Stimulated activated CD4-positive, alpha-beta T cell treated with anti-CD3 and anti-CD28 coated beads, Interleukin-4, amount 100 ng/mL, for 24 hours (primary cell): ENCODE measurements around the gene C2orf76.

Experiments
- DNase-seq: peaks from one replicate; pipeline ENCODE4 v3.0.0-alpha.2; 2020

The C2orf76 gene

DNA sequence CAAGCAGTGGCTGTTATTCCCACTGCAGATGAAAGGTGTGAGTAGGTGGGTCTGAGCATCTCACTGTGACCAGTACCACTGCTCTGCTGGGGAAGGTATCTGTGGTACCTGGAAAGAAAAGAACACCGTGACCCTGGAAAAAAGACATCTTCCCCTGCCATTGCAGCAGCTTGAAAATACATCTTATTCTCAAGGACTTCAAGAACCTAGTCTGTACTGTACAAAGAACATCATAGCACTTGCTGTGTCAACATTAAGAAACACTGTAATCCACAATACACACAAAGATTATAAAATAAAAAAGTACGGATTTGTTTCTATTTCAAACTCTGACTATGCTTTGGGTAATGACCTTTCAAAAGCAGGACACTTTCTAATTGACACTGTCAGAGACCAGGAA is 28.9 kb downstream of the C2orf76 start:
- DNase-seq: no peak

DNA sequence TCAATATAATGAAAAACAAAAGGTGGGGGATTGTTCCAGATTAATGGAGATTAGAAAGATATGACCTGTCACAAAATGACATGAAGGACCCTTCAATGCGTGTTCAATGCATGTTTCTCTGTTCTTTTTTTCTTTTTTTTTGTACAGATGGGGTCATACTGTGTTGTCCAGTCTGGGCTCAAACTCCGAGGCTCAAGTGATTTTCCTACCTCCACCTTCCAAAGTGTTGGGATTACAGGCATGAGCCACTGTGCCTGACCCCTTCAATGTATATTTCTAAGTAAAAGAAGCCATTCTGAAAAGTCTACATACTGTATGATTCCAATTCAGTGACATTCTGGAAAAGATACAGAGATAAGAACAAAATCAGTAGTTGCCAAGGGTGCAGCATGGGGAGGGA is 32.8 kb downstream of the C2orf76 start:
- no peak for DNase-seq

DNA sequence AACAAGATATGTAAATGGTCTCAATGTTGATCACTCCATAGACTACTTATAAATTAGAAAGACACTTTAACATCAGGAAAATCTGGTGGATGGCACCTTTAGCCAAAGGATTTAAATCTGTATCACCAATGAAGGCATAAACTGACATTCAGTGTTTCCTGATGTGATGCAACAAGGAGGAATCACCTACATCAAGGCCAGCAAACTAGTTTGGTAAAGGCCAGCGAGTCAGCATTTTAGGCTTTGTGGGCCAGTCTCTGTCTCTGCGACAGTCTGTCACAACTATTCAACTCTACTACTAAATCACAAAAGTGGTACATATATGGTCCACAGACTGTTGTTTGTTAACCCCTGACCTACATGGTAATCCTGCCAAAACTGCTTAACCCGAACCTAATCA is 33.3 kb downstream of the C2orf76 start:
- no peak for DNase-seq

DNA sequence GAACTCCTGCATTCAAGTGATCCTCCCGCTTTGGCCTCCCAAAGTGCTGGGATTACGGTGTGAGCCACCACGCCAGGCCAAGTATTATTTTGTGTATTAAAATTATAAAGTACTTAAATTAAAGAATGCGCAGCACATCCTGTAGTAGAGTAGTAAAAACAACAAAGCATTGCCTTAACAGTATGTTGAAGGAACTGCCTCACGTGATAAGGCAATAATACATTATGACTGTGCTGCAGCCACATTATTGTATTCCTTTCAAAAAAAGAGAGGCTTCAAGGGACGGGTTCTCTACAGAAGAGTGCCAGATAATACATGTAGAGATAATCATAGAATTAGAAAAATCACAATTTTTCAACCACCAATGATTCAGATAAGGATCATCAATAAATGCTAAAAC is 33.7 kb downstream of the C2orf76 start:
- no peak for DNase-seq

DNA sequence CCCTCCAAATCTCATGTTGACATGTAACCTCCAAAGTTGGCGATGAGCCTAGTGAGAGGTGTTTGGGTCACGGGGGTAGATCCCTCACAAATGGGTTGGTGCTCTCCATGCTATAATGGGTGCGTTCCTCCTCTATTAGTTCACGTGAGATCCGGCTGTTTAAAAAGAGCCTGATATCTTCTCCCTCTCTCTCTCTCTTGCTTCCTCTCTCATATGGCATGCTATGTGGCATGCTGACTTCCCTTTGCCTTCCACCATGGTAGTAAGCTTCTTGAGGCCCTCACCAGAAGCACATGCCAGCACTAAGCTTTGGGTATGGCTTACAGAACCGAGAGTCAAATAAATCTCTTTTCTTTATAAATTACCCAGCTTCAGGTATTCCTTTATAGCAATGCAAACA is 39.2 kb downstream of the C2orf76 start:
- DNase-seq: no peak

DNA sequence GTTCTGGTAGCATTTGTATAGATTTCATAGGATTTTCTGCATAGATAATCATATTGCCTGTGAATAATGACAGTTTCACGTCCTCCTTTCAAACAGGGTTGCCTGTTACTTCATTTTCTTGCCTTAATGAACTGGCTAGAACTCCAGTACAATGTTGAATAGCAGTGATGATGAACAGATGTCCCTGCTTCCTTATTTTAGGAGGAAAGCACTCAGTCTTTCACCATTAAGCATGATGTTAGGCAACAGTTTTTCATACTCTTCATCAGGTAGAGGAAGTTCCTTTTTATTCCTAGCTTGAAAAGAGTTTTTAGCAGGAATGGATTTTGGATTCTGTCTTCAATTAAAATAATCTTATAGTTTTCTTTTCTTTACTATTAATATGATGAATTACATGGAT is 39.7 kb downstream of the C2orf76 start:
- DNase-seq: no peak

DNA sequence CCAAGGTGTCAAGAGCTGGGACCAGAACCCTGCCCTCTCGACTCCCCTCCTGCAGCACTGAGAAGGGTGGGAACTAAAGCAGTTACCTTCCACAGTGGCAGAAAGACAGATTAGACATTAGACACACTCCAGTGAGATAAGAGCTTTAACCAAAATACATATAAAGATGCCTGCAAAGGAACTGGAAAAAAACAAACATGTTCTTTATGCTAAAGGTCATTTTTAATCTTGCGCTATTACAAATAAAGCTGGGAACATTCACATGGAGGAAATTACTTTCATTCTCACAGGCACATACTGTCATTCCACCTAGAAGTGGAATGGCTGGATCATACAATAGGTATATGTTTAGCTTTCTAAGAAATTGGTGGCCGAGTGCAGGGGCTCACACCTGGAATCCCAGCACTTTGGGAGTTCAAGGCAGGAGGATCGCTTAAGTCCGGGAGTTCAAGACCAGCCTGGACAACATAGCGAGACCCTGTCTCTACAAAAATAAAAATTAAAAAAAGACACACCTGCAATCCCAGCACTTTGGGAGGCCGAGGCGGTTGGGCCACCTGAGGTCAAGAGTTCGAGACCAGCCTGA is 41.9 kb downstream of the C2orf76 start:
- no peak for DNase-seq

DNA sequence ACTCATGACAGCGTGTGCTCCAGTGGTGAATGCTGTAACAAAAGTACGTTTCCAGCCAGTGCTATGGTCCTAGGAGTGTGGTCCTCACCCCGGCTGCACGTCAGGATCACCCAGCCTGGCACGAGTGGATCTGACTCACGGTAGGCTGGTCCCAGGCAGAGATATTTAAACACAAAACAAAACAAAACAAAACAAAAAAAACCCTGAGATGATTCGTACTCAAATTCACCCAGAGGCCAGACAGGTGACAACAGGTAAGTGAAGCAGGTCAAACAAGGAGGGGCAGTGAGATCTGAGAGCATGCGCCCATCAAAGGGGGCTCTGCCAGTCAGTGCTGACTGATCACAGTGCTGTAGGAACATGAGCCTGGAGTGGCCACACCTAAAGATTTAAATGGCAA is 43.2 kb downstream of the C2orf76 start:
- no peak for DNase-seq

DNA sequence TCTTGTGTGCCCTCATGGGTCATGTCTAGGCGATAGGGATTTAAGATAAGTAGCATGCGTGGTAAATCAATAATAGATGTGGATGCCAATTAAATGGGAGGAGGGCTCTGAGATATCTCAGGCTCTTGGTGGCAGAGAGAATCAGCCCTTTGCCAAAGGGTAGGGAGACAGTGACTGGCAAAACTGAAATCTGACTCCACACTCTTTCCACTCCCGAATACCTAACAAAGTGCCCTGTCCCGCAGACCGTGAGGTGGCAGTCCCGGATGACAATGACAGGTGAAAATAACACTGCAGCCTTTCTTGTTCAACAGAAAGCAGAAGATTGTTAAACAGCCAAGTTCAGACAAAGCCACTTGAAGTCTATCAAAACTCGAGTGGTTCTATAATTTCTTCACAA is 47.0 kb downstream of the C2orf76 start:
- no peak for DNase-seq

DNA sequence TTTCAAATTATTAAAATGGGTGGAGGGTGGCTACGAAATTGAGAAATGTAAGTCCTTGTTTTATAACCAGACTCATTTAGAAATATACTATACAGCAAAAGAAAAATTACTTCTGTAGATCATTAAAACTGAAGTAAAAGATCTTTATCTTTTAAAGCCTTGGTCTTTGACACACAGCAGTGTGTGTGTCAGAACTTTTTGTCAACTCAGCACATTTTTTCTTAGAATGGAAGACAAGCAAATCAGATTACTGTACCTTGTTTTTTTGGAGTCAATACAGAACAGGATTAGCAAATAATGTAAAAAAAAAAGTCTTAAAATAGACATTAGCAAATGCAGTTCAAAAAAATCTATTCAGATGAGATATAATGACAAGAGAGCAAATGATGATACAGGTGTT is 49.1 kb downstream of the C2orf76 start:
- no peak for DNase-seq

DNA sequence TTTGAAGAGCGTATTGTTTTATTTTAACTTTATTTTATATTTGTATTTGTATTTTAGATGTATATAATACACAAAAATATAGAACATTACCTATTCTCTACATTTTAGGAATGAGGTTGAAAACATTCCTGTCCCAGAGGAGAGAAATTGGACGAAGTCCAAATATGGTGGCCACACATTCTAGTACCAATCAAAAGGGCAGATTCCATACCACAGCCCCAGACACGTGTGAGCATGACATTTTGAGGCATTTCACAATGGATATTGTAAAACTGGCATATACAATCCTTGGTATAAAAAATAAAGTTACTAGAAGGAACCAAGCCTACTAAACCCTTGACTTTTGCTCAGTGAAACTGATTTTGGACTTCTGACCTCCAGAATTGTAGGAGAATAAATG is 50.6 kb downstream of the C2orf76 start:
- DNase-seq: no peak

DNA sequence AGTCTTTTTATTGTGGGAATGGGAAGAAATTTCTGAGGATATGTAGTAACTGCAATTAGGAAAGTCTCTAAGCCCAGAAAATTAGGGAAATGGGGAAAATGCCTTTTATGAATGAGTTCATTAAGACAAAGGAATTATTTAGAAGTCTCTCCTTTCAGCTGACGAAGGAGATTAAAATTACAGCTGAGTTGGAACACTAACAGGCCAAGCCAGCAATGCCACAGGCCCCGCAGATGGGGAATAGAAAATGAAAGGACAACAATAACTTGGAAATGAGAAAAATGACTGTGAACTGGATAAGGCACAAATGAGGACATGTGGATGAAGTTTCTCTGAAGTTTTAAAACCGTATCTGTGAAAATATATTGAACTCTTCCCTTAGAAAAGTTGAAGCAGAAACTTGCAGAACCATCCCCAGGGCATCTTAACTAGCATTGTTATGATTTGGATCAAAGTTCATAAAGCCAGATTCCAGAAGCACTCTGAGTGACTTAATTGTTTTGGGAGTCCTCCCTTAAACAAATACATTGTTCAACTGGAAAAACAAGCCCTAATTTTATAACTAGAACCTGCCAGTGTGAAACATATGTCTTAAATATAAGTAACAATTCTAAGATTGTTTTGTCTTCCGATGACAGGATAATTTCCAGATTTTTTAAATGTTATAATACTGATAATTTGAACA is 51.3 kb downstream of the C2orf76 start:
- no peak for DNase-seq

DNA sequence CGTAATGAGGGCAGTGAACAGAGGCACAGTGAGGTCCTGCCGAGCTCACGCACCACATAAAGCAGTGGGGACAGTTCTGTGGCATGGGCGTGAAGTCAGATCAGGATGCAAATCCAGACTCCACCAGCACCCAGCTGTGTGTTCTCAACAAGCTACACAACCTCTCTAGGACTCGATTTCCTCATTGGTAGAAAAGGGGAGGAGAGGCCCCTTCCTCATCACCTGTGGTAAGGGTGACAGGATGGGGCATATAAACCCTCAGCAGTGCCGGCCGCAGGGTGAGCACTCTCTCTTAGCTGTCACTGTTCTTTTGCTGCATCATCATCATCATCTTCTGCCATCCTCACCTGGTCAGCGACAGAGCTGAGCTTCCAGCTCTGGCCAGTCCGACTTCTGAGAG is 54.8 kb downstream of the C2orf76 start:
- no peak for DNase-seq

DNA sequence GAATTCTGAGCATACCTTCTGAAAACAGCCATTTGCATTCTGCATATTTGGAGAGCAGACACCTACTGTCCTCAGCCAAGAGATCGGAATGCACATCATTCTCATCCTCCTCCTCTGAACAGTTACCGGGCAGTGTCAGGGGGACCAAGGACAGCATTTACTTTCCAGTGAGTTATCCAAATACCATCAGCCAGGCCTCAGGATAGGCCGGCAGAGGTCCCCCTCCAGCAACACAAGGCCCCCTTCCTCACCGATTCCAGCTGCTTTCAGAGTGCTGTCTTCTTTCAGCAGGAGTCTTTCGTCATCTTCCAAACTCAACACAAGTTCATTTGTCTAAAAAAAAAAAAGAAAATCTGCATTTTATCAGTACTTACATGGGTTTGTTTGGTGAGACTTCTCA is 55.3 kb downstream of the C2orf76 start:
- DNase-seq: no peak

DNA sequence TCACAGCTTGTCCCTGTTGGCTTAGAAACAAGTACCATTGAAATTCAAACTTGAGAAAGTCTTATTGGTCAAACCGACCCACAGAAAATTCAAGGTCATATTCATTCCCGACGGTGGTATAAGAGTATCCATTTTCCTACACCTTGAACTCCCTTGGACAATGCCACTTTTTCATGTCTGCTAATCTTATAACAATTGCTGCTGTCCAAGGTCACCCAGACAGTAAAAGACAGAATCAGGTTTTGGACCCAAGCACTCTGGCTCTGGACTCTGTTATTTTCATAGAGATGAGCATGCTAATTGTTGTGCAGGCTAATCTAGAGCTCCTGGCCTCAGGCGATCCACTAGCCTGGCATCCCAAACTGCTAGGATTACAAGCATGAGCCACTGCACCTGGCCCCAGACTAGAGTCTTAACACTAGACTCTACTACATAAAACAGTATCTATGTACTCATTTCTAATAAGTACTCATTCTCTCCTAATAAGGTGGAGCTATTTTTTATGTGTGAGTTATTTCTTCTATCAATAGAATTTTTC is 57.8 kb downstream of the C2orf76 start:
- DNase-seq: no peak

DNA sequence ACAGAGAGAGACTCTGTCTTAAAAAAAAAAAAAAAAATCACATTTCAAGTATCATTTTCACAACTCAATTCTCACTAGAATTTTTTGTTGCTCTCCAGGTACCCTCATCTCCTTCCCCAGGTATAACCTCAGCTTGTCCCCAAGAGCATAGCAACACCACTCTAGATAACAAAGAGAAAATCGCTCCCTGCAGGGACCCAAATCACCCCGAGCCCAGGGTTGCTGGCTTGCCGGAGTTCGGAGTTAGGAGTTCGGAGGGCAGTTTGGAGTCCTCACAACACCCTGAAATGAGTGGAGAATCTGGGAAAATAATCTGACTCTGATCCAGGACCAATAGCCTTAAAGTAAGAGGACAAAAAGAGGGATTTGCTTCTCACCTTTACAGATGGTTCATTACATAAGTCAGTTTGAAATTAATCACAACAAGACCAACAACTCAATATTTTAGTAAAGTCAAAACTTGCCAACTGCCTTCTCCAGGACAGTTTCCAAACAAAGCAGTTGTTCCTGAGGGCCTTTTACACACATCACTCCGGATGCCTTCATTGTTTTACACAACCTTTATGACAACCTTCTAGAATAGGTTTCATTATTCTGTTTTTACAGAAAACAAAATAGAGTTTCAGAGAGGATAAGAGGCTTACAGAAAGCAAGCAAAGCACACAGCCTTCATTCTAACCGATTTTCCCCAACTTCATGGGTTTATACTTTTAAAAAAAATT is 59.1 kb downstream of the C2orf76 start:
- no peak for DNase-seq

DNA sequence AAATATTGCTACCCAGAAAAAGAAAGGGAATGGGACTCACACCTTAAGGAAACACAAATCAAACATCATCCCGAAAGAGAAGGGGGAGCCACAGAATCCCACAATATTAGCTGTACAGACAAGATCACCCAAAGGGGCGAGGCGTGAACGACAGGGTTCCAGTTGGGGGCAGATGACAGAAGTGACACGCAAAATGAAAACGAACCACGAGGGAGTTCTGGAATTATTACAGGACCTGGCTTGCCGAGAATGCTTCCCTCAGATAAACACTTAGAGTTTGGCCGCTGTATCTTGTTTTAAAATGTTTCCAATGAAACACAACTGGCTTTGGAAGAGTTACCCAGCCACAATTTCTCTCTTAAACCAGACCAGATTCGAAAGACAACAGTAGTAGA is 60.4 kb downstream of the C2orf76 start:
- DNase-seq: no peak

DNA sequence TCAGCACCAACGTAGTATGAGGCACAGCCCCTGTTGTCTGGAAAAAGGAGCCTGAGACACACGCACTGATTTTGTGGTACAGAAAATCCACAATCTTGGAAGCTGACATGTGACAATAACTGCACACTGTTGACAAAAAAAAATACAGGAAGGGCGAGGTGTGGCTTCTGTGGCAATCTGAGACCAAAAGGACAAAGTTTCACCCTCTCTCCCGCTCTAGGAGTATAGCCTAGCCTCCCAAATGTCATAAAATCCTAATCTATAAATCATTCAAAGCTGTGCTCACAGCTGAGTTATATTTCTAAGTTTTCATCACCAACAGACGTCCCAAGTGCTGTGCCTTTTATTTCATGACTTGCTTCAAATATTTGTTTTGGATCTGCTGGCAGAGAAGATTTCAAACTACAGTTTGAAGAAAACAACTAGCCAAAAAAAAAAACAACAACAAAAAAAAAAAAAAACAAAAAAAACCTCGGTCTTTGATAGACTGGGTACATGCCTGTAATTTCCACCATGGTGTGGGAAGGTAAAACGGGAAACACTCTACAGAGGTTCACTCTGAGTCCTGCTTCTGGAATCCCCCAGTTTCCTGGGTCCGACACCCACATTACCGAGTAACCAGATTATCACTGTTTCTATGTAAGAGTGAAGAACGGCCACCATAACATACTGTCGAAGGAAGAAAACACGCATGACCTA is 61.0 kb downstream of the C2orf76 start:
- no peak for DNase-seq

DNA sequence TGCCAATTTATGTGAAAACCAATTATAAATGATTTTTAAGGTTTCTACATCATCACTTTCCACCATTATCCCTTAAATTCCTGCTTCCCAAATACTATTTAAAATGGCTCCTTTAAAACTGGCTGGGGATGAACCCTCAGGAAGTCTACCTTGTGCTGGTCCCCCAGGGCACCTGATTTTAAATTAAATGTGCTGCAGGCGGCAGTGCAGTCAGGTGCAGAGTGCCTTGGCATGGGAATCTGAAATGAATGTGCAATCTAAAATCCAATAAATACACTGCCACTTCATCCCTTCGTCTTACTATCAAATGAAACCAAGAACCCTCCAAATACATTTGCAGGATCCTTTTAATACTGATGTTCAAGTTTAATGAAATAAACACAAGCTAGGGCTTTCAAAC is 61.8 kb downstream of the C2orf76 start:
- no peak for DNase-seq

DNA sequence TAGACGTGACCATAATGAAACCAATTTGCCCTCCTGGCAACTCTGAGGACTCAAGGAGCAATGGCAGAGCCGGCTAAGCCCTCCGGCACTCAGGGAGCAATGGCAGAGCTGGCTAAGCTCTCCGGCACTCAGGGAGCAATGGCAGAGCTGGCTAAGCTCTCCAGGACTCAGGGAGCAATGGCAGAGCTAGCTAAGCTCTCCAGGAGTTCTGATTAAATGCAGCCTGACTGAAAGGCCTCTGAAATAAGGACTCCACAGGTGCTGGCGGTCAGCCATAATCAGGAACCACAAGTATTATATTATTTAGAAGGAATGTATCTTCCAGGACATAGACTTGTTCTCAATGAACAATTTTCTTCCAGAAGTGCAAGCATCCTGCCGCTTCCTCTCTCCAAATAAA is 65.2 kb downstream of the C2orf76 start:
- no peak for DNase-seq

DNA sequence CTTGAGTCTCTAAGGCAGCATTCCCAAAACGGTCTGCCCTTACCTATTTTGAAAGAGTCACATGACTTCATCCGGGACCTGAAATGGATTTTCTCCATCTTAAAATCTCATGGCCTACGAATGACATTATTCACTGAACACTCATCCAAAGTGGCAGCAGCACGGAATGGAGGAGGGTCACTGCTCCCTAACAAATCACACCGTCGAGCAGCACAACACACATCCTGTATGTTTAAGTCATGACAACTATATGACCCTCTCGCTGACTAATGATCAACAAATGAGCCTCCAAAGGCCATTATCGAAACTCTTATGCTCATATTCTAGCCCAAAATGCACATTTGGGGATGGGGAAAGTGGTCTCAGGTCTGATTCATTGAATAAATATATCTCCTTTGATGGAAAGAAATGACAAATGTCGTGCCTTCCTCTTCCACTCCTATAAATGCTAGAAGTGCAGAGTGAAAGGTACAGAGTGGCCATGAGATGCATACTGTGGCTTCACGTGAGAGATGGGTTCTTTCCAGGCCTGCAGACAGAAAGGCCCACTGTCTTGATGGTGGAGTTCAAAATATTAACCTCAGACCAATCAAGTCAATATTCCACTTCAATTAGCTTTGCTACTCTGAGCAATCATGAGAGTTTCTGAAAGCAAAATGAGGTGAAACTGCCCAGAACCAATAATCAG is 70.8 kb downstream of the C2orf76 start:
- DNase-seq: no peak

DNA sequence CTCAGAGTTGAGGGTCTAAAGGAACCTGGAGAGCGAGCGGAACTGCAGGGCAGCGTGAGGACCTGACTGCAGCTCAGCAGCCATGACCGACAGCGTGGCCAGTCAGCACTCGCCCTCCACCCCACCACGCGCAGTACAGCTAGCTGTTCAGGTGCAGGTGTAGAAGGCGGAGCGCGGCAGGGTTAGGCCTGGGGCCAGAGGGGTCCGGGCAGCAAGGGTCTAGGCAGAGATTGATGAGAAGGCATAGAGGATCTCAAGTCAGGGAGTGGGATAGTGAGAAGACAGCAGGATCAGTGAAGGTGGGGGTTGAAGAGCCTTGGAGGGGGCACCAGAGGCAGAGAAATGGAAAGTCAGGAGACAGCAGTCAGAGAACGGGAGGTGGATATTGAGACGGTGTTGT is 72.0 kb downstream of the C2orf76 start:
- DNase-seq: no peak

DNA sequence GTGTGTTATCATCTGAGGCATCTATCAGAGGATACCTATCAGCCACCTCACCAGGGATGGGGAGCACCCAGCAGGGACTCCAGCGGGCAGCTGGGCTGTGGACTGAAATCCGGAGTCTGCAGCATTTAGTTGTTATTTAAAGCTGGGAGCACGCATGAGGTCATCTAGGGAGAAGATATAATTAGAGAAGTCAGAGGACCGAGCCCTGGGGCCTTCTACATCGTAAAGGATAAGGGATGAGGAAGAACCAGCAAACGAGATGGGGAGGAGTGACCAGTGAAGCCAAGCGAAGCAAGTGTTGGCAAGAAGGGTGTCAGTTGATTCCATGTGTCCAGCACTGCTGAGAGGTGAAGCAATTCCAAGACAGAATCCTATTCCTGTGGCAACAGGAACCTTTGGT is 72.7 kb downstream of the C2orf76 start:
- DNase-seq: no peak
